ENCODE results near the gene ZNF432. TPM values are rescaled to one million over a fixed set of nuclear protein-coding genes. Genes with fewer than 3 reads are reported as not detected.

ZNF432 gene
- total and polyA plus RNA-seq, 2 experiments from 2014 or later: 3.3 to 13.2 TPM

DNA sequence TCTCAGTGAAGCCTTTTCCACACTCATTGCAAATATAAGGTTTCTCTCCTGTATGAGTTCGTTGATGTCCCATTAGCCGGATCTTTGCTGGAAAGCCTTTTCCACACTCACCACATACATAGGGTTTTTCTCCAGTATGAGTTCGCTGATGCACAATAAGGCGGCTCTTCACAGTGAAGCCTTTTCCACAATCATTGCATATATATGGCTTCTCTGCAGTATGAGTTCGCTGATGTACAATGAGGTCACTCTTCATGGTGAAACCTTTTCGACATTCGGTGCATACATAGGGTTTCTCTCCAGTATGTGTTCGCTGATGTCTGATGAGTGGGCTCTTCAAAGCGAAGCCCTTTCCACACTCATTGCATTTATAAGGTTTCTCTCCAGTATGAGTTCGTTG lies 55.2 kb downstream of the ZNF432 start (continued):
- no peak for TF ChIP-seq NANOG (IDR thresholded peaks at IDR 0.05; ENCODE audit: borderline replicate concordance)

GRCh38 chr19:51986309-51987291 lies 62.0 kb downstream of the ZNF432 start, which contains the start of gene ZNF350:
TSS of gene ZNF350 (minus strand) at chr19:51986840. CDS start at chr19:51974360, 12,480 bp downstream.
- H3F3A ChIP-seq (replicated peaks; ENCODE audit: low read depth): no peaks in the 10 kb centered on the region
- H3K4me1 ChIP-seq (ENCODE audit: insufficient read depth): peaks cover 8% of the 10 kb centered on the region; the same call in 1 of the 2 replicates
- peaks cover 8% of the 10 kb centered on the region; the same call in 1 of the 3 replicates for H3K4me1 Mint-ChIP-seq
- H3K27me3 Mint-ChIP-seq (ENCODE audit: insufficient read depth, low read depth, poor library complexity): peaks cover 6% of the 10 kb centered on the region
- peak within 1 kb of the TSS; percentile 95 for H3K4me3 Mint-ChIP-seq
- peak within 1 kb of the TSS; percentile 62 for H3K4me3 ChIP-seq
- H4K20me1 ChIP-seq (replicated peaks; ENCODE audit: insufficient read depth): no peaks in the 10 kb centered on the region
- peak within 1 kb of the TSS; percentile 72 for H3K27ac ChIP-seq (ENCODE audit: low read depth)
- no peaks in the 10 kb centered on the region for H3K27me3 ChIP-seq (ENCODE audit: insufficient read depth)
- H2AFZ ChIP-seq: peak within 1 kb of the TSS; percentile 52
- H3K36me3 Mint-ChIP-seq (ENCODE audit: low read depth): peaks cover 56% of the 10 kb centered on the region
- peak; percentile 96 for DNase-seq (ENCODE audit: low spot score)
- TF ChIP-seq POLR2AphosphoS5 (IDR thresholded peaks at IDR 0.05; ENCODE audit: low read depth) (peak; percentile 8; the same call in 1 of the 2 replicates), ZNF331 (CRISPR knock-in tag; IDR thresholded peaks at IDR 0.05; ENCODE audit: low read depth) (no peak), ZNF462 (CRISPR knock-in tag; IDR thresholded peaks at IDR 0.05) (no peak), EZH2 (IDR thresholded peaks at IDR 0.05; ENCODE audit: low read depth, unreplicated experiment) (no peak), CREB1 (CRISPR knock-in tag; IDR thresholded peaks at IDR 0.05; ENCODE audit: low read depth) (0 out of 2 replicates have a peak, but pooled peaks have one; percentile 18), NANOG (IDR thresholded peaks at IDR 0.05; ENCODE audit: borderline replicate concordance) (no peak), EZH2phosphoT487 (IDR thresholded peaks at IDR 0.05; ENCODE audit: unreplicated experiment) (no peak), ETS1 (IDR thresholded peaks at IDR 0.05) (peak; percentile 96)
- H3K9me2 ChIP-seq (ENCODE audit: insufficient read depth): peaks cover 4% of the 10 kb centered on the region; the same call in 1 of the 2 replicates
- peak within 1 kb of the TSS; percentile 96 for H3K4me2 ChIP-seq
- H3K9me3 Mint-ChIP-seq: peaks cover 61% of the 10 kb centered on the region
- peak within 1 kb of the TSS; percentile 85 for H3K27ac Mint-ChIP-seq
- no peaks in the 10 kb centered on the region for H3K36me3 ChIP-seq (ENCODE audit: insufficient read depth)
- peaks cover 48% of the 10 kb centered on the region for H3K79me2 ChIP-seq (replicated peaks; ENCODE audit: insufficient read depth)
- peak; percentile 99 for ATAC-seq

All from GM23338 (cell line).